GM23338 (cell line): ENCODE data around the gene DOCK2. TPM values are rescaled to one million over a fixed set of nuclear protein-coding genes. Genes with fewer than 3 reads are reported as not detected.

Experiments used
- ATAC-seq: fragments of 200-7000 bp; cut with Tn5 transposase; 3 replicates; pipeline ENCODE4 v1.9.1; 2020
- DNase-seq: peaks from one replicate; pipeline ENCODE4 v3.0.0-alpha.2; 2015; ENCODE audit warnings: low spot score
- H2AFZ ChIP-seq: fragments of 200-600 bp; sonication (generic); 2 replicates; pipeline ENCODE4 v1.8.0; 2016; ENCODE audit warnings: antibody characterized with exemption, mild to moderate bottlenecking, moderate library complexity
- H3F3A ChIP-seq: fragments of 200-600 bp; sonication (generic); replicated peaks from 2 replicates; pipeline ENCODE4 v1.8.0; 2017; ENCODE audit warnings: antibody characterized with exemption, mixed run types, low read depth
- H3K27ac ChIP-seq: fragments of 200-600 bp; sonication (generic); 2 replicates; pipeline ENCODE4 v1.6.1; 2016; ENCODE audit warnings: low read depth
- H3K27me3 ChIP-seq: fragments of 200-600 bp; sonication (generic); 2 replicates; pipeline ENCODE4 v1.8.0; 2016; ENCODE audit warnings: mild to moderate bottlenecking, mixed run types, moderate library complexity; ENCODE audit not compliant: insufficient read depth
- H3K36me3 ChIP-seq: fragments of 200-600 bp; sonication (generic); 2 replicates; pipeline ENCODE4 v1.8.0; 2016; ENCODE audit warnings: mild to moderate bottlenecking; ENCODE audit not compliant: insufficient read depth
- H3K4me1 ChIP-seq: fragments of 200-600 bp; sonication (generic); 2 replicates; pipeline ENCODE4 v1.8.0; 2016; ENCODE audit warnings: mild to moderate bottlenecking, moderate library complexity; ENCODE audit not compliant: insufficient read depth
- H3K4me2 ChIP-seq: fragments of 200-600 bp; sonication (generic); 2 replicates; pipeline ENCODE4 v1.7.1; 2017; ENCODE audit warnings: mixed run types
- H3K4me3 ChIP-seq: fragments of 200-600 bp; sonication (generic); 2 replicates; pipeline ENCODE4 v1.6.1; 2016; ENCODE audit warnings: mixed run types
- H3K79me2 ChIP-seq: fragments of 200-600 bp; sonication (generic); replicated peaks from 2 replicates; pipeline ENCODE4 v1.8.0; 2017; ENCODE audit warnings: mild to moderate bottlenecking; ENCODE audit not compliant: insufficient read depth
- H3K9me2 ChIP-seq: fragments of 200-600 bp; sonication (generic); 2 replicates; pipeline ENCODE4 v1.8.0; 2017; ENCODE audit not compliant: insufficient read depth
- H4K20me1 ChIP-seq: fragments of 200-600 bp; sonication (generic); replicated peaks from 2 replicates; pipeline ENCODE4 v1.8.0; 2017; ENCODE audit warnings: mild to moderate bottlenecking; ENCODE audit not compliant: insufficient read depth
- H3K27ac Mint-ChIP-seq: 2 replicates; pipeline ENCODE4 v1.8.0; 2020; ENCODE audit warnings: inconsistent platforms, mild to moderate bottlenecking, moderate library complexity, mixed read lengths
- H3K27me3 Mint-ChIP-seq: 3 replicates; pipeline ENCODE4 v1.8.0; 2022; ENCODE audit warnings: low read depth, mild to moderate bottlenecking, moderate library complexity, mixed read lengths, inconsistent platforms; ENCODE audit not compliant: insufficient read depth, poor library complexity
- H3K36me3 Mint-ChIP-seq: 3 replicates; pipeline ENCODE4 v1.8.0; 2021; ENCODE audit warnings: low read depth, mild to moderate bottlenecking, inconsistent platforms, moderate library complexity, mixed read lengths
- H3K4me1 Mint-ChIP-seq: 3 replicates; pipeline ENCODE4 v1.8.0; 2020; ENCODE audit warnings: mild to moderate bottlenecking, inconsistent platforms, mixed read lengths
- H3K4me3 Mint-ChIP-seq: 3 replicates; pipeline ENCODE4 v1.8.0; 2021; ENCODE audit warnings: moderate library complexity, mild to moderate bottlenecking, inconsistent platforms, mixed read lengths
- H3K9me3 Mint-ChIP-seq: 3 replicates; pipeline ENCODE4 v1.8.0; 2020; ENCODE audit warnings: moderate library complexity, mild to moderate bottlenecking, inconsistent platforms, mixed read lengths
- CREB1 ChIP-seq: fragments of 250-450 bp; sonication (Bioruptor Pico); IDR thresholded peaks from 2 replicates; pipeline ENCODE4 v1.5.0; 2020; ENCODE audit warnings: low read depth, mild to moderate bottlenecking, moderate library complexity
- CTCF ChIP-seq, 2 experiments: fragments of 200-600 bp in 1 of 2; sonication (generic) in 1 of 2; conservative IDR thresholded peaks; 2 replicates each; pipeline versions ENCODE4 v1.5.1 to v1.6.1; 2016 to 2017; ENCODE audit warnings: antibody characterized with exemption in 2 of 2, low read depth in 2 of 2, mild to moderate bottlenecking in 2 of 2, moderate library complexity in 1 of 2
- ETS1 ChIP-seq: IDR thresholded peaks from 2 replicates; pipeline ENCODE4 v1.6.1; 2016; ENCODE audit warnings: antibody characterized with exemption
- EZH2 ChIP-seq: fragments of 200-600 bp; sonication (generic); IDR thresholded peaks from one replicate; pipeline ENCODE4 v1.8.0; 2017; ENCODE audit warnings: antibody characterized with exemption, mild to moderate bottlenecking, low read depth; ENCODE audit not compliant: unreplicated experiment
- EZH2phosphoT487 ChIP-seq: fragments of 200-600 bp; sonication (generic); IDR thresholded peaks from one replicate; pipeline ENCODE4 v1.8.1; 2018; ENCODE audit warnings: antibody characterized with exemption; ENCODE audit not compliant: unreplicated experiment
- JUNB ChIP-seq: IDR thresholded peaks from one replicate; pipeline ENCODE4 v1.6.1; 2016; ENCODE audit warnings: antibody characterized with exemption; ENCODE audit not compliant: unreplicated experiment
- NANOG ChIP-seq: IDR thresholded peaks from 2 replicates; pipeline ENCODE4 v1.6.1; 2016; ENCODE audit warnings: antibody characterized with exemption, borderline replicate concordance
- POLR2AphosphoS5 ChIP-seq: IDR thresholded peaks from 2 replicates; pipeline ENCODE4 v1.6.1; 2016; ENCODE audit warnings: antibody characterized with exemption, low read depth
- REST ChIP-seq: IDR thresholded peaks from one replicate; pipeline ENCODE4 v1.6.1; 2018; ENCODE audit warnings: antibody characterized with exemption; ENCODE audit not compliant: unreplicated experiment
- STAT1 ChIP-seq: IDR thresholded peaks from one replicate; pipeline ENCODE4 v1.6.1; 2016; ENCODE audit warnings: antibody characterized with exemption; ENCODE audit not compliant: unreplicated experiment
- ZNF114 ChIP-seq: fragments of 250-450 bp; sonication (Bioruptor Pico); IDR thresholded peaks from 2 replicates; pipeline ENCODE4 v1.5.0; 2020; ENCODE audit warnings: mild to moderate bottlenecking, moderate library complexity
- ZNF331 ChIP-seq: fragments of 250-450 bp; sonication (Bioruptor Pico); IDR thresholded peaks from 2 replicates; pipeline ENCODE4 v1.5.0; 2020; ENCODE audit warnings: low read depth, mild to moderate bottlenecking, moderate library complexity
- ZNF462 ChIP-seq: fragments of 250-450 bp; sonication (Bioruptor Pico); IDR thresholded peaks from 2 replicates; pipeline ENCODE4 v1.5.0; 2020; ENCODE audit warnings: mild to moderate bottlenecking, moderate library complexity
- polyA plus RNA-seq: library from polyadenylated mRNA; unstranded; fragments of >200 nt; fragmentation: Nextera tagmentation; extraction: Ambion mirVana; gene quantifications from 2 replicates; pipeline ENCODE4 v1.2.1, GENCODE V29; 2016
- total RNA-seq: library from RNA; depleted of rRNA; stranded (reverse); fragments of >200 nt; shearing (Covaris generic); gene quantifications from 2 replicates; pipeline ENCODE4 v1.2.3, GENCODE V29; 2014

Gene DOCK2
- total and polyA plus RNA-seq, 2 experiments from 2014 or later: 3.7 to 9.4 TPM

GRCh38 chr5:170076739-170077138, 439.7 kb downstream of the DOCK2 start:
- Histone ChIP-seq H3K4me1 (no peaks in the 10 kb centered on the region), H3F3A (no peaks in the 10 kb centered on the region), H4K20me1 (no peaks in the 10 kb centered on the region), H3K27ac (no peak overlapping the region), H3K79me2 (no peaks in the 10 kb centered on the region), H2AFZ (no peak overlapping the region), H3K4me3 (no peak overlapping the region), H3K27me3 (no peaks in the 10 kb centered on the region), H3K4me2 (no peak overlapping the region), H3K36me3 (no peaks in the 10 kb centered on the region), H3K9me2 (no peaks in the 10 kb centered on the region)
- no peaks in the 10 kb centered on the region for H3K9me3 Mint-ChIP-seq
- DNase-seq (no peak), ATAC-seq (no peak)
- H3K36me3 Mint-ChIP-seq: no peaks in the 10 kb centered on the region
- peaks cover 4% of the 10 kb centered on the region for H3K27me3 Mint-ChIP-seq
- TF ChIP-seq CREB1 (no peak), ZNF462 (CRISPR knock-in tag) (no peak), ETS1 (no peak), ZNF331 (CRISPR knock-in tag) (no peak), EZH2phosphoT487 (no peak), JUNB (no peak), ZNF114 (CRISPR knock-in tag) (no peak), NANOG (no peak), STAT1 (no peak), EZH2 (no peak), POLR2AphosphoS5 (no peak), CTCF (conservative IDR thresholded peaks at IDR 0.05; ENCODE audit: low read depth in 2 of 2) (no peak), REST (no peak)
- no peak overlapping the region for H3K4me3 Mint-ChIP-seq
- no peaks in the 10 kb centered on the region for H3K4me1 Mint-ChIP-seq
- no peak overlapping the region for H3K27ac Mint-ChIP-seq
